Neural cell (in vitro differentiated cells): ENCODE data around the gene USP17L19.
"Not testable (repeated sequence)": the region's sequence is repeated elsewhere in the genome, so short reads cannot be mapped to it uniquely, and the experiment has no call there.

ENCODE experiments used
- EP300 ChIP-seq: fragments of 450-650 bp; conservative IDR thresholded peaks from 2 replicates; pipeline ENCODE4 v1.6.1; 2014; ENCODE audit warnings: antibody characterized with exemption, mild to moderate bottlenecking, moderate library complexity; ENCODE audit not compliant: poor library complexity, severe bottlenecking
- POLR2AphosphoS5 ChIP-seq: IDR thresholded peaks from 2 replicates; pipeline ENCODE4 v1.6.1; 2012
- TAF1 ChIP-seq: IDR thresholded peaks from 2 replicates; pipeline ENCODE4 v1.6.1; 2012; ENCODE audit warnings: low read depth
- TF ChIP-seq, protein P1 (sequence below): fragments of 450-650 bp; IDR thresholded peaks from 2 replicates; pipeline ENCODE4 v1.5.1; 2014; ENCODE audit warnings: antibody characterized with exemption, mild to moderate bottlenecking, moderate library complexity; ENCODE audit not compliant: poor library complexity, severe bottlenecking

GRCh38 chr4:9214701-9215100 lies 38.5 kb upstream of the USP17L19 start:
- TF ChIP-seq, protein P1, sequence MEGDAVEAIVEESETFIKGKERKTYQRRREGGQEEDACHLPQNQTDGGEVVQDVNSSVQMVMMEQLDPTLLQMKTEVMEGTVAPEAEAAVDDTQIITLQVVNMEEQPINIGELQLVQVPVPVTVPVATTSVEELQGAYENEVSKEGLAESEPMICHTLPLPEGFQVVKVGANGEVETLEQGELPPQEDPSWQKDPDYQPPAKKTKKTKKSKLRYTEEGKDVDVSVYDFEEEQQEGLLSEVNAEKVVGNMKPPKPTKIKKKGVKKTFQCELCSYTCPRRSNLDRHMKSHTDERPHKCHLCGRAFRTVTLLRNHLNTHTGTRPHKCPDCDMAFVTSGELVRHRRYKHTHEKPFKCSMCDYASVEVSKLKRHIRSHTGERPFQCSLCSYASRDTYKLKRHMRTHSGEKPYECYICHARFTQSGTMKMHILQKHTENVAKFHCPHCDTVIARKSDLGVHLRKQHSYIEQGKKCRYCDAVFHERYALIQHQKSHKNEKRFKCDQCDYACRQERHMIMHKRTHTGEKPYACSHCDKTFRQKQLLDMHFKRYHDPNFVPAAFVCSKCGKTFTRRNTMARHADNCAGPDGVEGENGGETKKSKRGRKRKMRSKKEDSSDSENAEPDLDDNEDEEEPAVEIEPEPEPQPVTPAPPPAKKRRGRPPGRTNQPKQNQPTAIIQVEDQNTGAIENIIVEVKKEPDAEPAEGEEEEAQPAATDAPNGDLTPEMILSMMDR = not testable (repeated sequence)
- not testable (repeated sequence) for TF ChIP-seq EP300, TAF1, POLR2AphosphoS5
